G401.6 (cell line): Measurements from ENCODE around the gene LRIT3.

Experiments used
- FAIRE-seq: peaks from 2 replicates; lab custom pipeline; 2012; peaks lifted over from hg19 to GRCh38; lab: Jason Lieb, UNC

The LRIT3 gene, protein sequence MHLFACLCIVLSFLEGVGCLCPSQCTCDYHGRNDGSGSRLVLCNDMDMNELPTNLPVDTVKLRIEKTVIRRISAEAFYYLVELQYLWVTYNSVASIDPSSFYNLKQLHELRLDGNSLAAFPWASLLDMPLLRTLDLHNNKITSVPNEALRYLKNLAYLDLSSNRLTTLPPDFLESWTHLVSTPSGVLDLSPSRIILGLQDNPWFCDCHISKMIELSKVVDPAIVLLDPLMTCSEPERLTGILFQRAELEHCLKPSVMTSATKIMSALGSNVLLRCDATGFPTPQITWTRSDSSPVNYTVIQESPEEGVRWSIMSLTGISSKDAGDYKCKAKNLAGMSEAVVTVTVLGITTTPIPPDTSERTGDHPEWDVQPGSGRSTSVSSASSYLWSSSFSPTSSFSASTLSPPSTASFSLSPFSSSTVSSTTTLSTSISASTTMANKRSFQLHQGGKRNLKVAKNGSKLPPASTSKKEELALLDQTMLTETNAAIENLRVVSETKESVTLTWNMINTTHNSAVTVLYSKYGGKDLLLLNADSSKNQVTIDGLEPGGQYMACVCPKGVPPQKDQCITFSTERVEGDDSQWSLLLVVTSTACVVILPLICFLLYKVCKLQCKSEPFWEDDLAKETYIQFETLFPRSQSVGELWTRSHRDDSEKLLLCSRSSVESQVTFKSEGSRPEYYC

DNA sequence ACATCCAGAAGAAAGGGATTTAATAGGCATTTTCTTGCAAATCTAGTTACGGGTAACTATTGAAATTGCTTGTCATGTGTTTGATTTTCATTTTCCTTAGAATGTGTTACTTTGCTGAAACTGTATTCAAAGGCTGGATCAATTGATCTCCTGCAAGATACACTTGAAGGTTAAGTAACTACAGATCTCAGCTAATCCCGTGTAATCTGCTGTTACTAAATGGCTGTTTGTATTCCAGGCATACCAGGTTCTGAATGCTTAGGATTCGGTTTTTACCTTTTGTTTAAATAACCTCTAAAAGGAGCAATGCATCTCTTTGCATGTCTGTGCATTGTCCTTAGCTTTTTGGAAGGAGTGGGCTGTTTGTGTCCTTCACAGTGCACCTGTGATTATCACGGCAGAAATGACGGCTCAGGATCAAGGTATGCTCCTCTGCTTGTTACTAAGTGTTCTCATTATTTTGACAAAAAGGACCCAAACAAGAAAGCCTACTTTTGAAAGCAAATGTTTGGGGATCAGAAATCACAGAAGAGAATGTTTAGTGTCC, at the start of gene LRIT3:
Gene LRIT3, plus strand, starts transcription at position 212 of the 547 bp plus-strand sequence. Its CDS starts 95 bp downstream, at position 307.
- no peak for FAIRE-seq

DNA sequence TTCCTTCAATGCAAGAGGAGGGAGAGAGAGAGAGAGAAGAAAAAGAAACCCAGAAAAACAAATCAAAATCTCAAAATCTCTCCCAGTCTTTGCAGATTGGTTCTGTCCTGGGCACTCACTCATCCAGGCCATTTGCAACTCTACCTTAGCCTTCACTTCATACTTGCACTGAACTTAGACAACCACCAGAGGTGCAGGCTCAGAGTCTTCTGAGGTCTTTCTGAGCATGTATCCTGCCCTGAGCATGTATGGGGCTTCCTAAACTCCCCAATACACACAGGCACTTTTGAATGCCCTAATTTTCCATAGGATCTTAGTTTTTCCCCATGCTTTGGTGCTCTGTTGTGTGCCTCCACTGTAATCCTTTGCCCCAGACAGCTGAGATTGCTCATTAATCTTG, 49.0 kb upstream of the LRIT3 start:
- no peak for FAIRE-seq

DNA sequence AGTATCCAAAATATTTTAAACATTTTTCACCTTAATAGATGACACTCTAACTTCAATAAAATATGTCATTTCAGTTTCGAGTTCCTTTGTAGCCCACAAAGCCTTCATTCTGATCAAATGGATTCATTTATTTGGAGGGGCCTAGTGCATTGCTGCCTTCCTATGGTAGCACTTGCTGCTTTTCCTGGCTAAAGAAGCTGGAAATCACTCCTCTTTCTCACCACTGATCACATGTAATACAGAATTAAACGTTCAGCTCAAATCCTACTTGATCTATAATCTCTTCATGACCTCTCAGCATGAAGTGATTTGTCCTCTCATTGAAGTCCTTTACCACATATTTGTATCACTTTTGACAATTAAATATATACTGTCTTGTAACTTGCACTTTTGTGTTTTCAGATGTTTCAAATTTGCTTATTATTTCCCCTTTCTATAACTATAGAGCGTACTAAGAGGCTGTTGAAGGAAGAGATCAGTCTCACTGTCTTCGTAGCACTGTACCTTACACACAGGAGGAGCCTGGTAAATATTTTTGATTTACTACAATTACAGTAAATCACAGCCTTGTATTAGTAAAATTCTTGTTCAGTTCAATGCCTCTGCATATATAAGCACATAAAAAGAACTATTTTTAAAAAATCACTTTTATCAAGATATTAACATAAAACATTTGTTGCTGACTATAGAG, 46.7 kb upstream of the LRIT3 start:
- no peak for FAIRE-seq

DNA sequence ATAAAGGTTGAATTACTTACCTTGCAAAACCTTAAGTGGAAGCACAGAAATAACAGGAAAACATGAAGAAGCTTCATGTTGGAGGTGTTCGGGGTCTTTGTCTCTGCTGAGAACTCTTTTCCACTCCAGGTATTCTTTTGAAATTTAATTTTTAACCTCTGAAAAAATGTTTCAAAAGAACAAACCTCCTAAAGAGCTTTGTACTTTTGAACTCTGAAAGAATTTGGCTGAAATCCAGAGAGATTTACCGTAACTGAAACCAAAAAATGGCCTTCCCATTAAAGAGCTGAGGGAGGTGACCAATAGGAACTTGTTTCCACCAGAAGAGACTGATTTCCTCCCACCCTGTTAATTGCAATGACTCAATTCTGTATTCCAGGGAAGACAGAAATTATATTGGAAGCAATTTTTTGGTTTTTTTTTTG, 46.0 kb upstream of the LRIT3 start, which contains the start of gene CFI:
Gene CFI, minus strand, starts transcription at position 105 of the 425 bp plus-strand sequence. Its CDS starts 28 bp downstream, at position 77.
- no peak for FAIRE-seq

DNA sequence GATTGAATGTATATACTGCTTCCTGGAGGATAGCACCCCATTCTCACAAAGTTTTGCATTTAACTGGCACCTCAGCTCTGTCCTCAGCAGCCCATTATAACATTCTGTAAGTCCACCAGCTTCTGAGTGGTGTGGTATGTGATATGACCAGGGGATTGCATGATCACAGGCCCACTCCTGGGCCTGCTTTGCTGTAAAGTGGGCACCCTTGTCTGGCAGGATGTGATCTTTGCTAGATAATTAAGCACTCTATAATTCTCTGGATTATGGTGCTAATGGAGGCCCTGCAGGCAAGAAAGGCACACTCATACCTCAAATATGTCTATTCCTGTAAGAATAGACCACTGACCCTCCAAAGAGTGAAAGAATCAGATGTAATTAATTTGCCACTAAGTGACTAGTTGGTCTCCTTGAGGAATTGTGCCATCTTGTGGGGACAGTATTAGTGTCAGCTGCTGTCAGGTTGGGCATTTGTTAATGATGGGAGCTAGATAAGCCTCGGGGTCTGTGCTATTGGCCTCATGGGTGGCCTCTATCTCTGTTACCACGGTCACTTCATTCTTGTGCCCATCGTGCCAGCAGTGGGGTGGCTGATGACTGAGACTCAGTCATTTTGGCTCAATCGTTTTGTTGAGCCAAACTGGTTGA, 43.9 kb upstream of the LRIT3 start:
- FAIRE-seq: no peak

DNA sequence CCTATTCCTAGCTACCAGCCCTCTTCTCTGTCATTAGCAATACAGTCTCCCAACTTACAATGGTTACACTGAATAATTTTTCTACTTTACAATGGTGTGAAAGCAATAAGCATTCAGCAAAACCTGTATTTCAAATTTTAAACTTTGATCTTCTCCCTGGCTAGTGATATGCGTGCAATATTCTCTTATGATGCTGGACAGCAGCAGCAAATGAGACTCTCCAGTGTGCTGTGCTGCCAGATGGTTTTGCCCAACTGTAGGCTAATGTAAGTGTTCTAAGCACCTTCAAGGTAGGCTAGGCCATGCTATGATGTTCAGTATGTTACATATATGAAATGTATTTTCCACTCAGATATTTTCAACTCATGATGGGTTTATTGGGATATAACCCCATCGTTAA, 38.3 kb upstream of the LRIT3 start:
- no peak for FAIRE-seq

DNA sequence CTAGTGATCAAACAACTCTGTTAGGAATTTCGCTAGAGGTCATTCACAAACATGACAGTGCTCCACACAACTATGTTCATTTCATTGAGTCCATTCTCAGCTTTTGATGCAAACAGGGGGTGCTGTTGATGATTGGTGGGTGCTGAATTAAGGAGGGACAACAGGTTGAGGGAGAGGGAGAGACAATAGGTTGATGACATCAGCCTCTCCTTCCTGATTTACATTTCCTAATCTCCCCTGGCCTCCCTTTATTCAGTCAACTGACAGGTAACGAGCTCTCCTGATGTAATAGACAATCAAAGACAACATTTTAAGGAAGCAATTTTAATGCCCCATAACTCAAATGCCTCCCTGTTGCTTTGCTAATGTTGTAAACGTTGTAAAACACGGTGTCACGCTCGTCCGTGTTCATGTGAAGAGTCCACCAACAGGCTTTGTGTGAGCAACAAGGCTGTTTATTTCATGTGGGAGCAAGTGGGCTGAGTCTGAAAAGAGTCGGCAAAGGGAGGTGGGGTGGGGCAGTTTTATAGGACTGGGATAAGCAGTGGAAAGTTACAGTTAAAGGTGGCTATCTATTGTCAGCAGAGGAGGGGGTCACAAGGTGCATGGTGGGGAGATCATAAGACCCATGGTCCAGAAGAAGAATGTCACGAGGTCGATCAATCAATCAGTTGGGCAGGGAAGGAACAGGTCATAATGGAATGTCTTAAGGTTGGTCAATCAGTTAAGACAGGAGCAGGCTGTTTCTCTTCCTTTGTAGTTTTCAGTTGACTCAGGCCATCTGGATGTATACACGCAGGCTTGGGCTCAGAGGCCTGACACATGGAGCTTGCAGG, 37.1 kb upstream of the LRIT3 start:
- FAIRE-seq: no peak

DNA sequence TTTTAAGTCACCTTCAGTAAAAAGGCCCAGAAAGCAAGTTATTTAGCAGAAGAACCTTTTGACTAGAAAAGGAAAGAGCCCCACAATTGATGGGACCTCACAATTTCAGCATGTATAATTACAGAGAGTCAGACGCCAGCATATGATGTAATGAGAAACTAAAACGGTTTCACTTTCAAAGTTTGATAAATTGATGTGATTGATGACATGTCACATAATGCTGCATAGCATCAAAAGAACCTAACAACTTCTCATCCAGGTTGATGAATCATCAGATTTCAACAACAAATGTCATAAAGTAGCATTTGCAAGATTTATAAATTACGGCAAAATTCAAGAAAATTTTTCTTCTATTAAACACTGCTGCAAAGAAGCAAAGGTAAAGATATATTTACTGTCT, 36.2 kb upstream of the LRIT3 start:
- no peak for FAIRE-seq

DNA sequence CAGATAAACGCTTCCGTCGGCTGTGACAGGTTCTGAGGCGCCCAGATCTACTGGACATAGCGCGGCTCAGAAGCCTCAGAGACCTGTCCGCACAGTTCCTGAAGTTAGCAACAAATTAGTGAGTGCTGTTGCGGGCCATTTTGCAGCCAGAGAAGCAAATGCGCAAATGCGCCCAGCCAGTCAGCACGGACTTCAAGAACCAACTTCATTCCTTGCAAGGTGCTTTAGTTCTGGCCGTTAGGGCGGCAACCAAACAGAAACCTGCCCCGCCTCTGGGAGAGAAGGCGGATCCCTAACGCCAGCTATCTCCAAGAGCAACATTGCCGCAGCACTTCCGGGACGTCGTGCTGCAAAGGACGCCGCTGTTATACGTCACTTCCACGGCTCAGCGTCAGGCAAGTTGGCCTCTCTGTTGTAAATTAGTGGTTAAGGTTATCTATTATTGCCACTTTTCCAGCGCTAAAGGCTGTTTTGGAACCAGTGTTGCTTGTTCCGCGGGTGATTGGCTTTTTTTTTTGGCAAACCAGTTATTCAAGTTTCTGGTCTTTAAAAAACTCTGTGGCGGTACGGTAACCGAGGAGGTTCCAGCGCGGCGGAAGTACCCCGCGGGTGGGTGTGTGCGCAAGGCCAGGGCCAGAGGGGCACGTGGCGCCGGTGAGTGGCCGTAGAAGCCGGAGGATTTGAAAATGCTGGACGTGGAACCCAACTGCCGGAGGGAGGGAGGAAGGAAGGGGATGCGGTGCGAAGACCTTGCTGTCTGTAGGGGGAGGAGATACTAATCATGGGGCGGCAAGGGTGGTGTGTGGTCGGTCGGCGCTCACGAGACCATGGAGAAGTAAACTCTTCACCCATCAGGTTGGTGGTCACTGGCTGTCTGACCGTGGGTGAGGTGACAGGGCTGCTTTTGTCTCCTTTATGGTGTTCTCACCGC, 32.5 kb upstream of the LRIT3 start, which contains the start of gene GAR1:
Gene GAR1, plus strand, starts transcription at position 612 of the 931 bp plus-strand sequence. CDS start 403 bp downstream, outside the sequence.
- peak; percentile 98 for FAIRE-seq

DNA sequence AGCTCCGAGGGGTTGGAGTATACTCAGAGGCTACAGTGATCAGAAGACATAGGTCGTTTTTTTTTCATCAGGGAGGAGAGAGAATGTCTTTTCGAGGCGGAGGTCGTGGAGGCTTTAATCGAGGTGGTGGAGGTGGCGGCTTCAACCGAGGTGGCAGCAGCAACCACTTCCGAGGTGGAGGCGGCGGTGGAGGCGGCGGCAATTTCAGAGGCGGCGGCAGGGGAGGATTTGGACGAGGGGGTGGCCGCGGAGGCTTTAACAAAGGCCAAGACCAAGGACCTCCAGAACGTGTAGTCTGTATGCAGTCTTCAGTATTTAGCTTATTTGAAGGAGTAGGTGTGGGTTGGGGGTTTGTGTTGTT, 31.8 kb upstream of the LRIT3 start:
- FAIRE-seq: no peak

DNA sequence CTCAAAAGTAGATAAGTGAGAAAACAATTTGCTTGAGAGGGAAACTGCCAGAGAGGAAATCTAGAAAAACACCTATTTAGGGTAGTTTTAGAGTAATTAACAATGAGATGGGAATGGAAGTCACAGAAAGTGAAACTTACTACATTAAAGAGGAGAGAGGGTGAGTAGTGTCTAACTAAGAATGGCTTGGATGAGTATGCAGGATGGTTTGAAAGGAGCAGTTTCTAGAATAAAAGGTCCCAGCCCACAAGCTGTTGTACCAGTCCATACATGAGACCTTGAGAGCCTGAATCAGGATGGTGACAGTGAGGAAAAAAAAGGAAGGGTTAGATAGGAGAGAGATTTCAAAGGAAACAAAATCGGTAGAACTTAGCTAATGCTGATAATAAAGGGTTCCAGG, 31.0 kb upstream of the LRIT3 start:
- no peak for FAIRE-seq

DNA sequence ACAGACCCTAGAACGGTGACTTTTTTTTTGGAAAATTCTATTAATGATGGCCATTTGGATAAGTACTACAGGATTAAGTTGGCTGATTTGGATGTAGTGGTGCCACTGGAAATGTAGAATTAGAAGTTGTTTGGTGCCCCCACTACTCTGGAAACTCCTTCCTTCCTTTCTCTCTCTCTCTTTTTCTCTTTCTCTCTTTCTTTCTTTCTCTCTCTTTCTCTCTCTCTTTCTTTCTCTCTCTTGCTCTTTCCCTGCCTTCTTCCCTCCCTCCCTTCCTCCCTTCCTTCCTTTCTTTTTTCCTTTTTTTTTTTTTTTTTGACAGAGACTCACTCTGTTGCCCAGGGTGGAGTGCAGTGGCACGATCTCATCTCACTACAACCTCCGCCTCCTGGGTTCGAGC, 29.6 kb upstream of the LRIT3 start:
- FAIRE-seq: no peak

DNA sequence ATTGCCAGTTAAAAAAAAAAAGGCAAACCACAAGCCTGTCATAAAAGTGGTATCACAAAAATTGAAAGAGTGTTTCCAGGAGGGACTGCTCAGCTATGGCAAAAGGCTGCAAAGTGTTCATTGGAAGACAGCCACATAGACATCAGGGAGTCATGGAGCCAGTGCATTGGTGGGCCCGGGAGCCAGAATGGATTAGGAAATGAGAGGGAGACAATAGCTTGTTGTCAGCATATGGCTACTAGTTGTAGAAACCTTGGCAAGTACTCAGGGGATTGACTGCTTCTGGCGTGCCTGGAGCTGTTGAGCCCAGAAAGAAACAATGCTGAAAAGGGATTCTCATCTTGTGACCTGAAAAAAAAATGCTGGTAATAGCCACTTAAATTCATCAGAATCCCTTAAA, 27.3 kb upstream of the LRIT3 start:
- FAIRE-seq: no peak

DNA sequence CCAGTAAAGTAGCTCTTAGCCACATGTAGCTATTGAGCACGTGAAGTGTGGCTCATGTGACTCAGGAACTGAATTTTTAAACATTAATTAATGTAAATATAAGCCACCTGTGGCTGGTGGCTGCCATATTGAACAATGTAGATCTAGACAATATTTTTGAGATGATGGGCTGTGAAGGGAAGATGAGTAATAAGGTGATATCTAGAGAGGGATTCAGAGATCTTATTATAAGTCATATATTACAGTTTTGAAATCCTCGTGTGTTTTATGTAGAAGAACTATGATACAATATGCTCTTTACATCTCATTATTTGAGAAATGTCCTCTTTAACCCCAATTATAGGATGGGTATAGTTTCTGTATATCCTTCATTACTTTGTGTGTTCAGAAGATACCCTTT, 26.7 kb upstream of the LRIT3 start:
- FAIRE-seq: no peak

DNA sequence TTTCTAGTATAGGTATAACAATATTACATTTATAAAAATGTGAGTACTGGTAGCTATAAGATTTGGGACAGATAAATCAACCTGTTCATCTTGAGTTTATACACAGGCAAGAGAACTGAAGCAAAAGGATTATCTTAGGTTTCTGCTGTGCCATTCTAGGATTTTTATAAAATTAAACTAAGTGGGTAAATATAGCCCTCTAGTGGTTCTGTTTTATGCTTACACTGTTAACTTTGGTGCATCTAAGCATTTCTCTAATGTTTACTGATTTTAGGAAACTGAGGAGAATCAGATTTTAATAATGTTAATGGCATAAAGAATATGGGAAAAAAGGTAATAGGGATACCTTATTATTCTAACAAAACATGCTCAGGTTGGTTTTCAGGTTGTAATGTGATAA, 21.2 kb upstream of the LRIT3 start:
- peak; percentile 95 for FAIRE-seq

DNA sequence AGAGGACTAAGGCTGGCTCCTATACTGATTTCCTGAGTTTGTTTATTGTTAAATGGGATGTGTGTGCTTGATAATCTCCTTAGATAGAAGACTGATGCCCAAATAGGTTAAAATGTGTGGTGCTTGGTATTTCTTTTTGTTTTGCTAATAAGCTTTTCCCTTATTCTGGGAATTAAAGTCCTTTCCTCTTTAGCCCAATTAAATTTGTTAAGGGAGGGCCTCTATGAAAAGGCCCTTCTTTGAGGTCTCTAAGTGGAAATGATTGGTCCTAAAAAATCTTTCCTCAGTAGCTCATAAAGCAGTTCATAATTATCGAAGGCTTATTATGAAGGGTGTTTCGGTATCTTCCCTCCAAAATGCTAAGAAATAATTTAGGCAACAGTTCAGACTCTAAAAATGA, 20.2 kb upstream of the LRIT3 start, which contains the start of gene RRH:
Gene RRH, plus strand, starts transcription at position 301 of the 400 bp plus-strand sequence. Its CDS starts 56 bp downstream, at position 357.
- no peak for FAIRE-seq

DNA sequence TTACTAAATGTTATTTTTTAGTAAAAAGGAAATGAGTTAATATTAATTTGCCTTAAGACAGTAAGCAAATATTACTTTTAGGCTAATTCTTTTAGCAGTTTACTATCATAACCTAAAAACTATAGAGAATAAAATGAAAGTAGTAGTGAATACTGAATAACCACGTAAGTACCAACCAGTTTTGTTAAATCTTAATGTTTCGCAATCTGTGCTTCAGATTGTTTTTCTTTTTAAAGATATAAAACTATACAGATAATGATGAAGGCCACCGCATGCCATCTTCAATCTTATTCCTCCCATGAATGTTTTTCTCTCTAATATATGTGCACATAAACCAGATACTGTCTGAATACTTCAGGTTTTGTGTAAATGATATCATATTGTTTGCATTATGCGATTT, 14.2 kb upstream of the LRIT3 start:
- peak; percentile 83 for FAIRE-seq

DNA sequence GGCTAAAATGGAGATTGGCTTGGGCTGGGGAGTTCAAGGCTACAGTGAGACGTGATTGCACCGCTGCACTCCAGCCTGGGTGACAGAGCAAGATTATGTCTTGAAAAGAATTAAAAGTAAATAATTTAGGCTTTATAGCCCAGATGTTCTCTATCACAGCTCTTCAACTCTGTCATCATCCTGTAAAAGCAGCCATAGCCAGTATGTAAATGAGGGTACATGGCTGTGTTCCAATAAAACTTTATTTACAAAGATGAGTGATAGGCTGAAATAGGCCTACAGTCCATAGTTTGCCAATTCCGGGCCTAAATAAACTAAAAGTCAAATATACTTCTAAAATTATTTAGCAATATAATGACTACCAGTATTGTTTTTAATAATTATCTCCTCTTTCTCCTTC, 10.9 kb upstream of the LRIT3 start:
- FAIRE-seq: no peak

DNA sequence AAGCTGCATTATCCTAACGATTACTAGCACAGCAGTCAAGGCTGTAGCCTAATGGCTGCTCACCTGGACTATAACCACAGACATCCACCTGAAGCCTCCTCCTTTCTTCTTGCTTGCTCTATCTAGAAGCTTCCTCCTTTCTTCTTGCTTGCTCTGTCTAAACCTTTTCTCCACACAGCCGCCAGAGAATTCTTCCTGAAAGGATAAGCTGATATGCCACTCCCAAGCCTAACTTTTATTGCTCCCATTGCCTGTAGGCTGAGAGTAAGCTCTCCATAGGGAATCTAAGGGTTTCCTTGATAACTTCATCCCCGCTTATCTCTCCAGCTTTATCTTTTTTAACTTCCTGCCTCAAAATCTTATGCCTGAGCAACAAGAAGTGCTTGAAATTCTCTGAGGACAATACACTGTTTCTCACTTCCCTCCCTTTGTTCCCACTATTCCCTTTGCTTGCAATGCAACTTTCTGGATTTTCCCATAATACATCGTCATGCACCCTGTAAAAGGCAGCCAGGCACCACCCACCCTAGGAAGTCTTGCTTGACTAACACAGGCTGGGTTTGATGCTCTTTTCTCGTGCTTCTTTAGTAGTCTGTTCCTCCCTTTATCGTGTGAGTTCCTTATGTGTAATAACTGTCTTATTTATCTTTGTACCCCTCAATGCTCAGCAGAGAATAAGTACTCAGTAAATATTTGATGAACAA, 1.4 kb upstream of the LRIT3 start:
- no peak for FAIRE-seq
